GM12878 (cell line): Measurements from ENCODE around the gene ROR2. TPM values are rescaled to one million over a fixed set of nuclear protein-coding genes. Genes with fewer than 3 reads are reported as not detected.

Experiments used
- ATAC-seq: fragments of 200-7000 bp; cut with Tn5 transposase; 3 replicates; pipeline ENCODE4 v1.9.1; 2020; ENCODE audit warnings: mild to moderate bottlenecking, moderate library complexity
- BruUV-seq: library from RNA; stranded (reverse); fragments of 400-500 nt; replicated peaks from 2 replicates; lab custom pipeline; 2021; lab: Mats Ljungman, UMichigan
- CTCF ChIA-PET: fragments of 300-600 bp; sonication (Branson Sonifier 250); formaldehyde crosslinking; extraction: SDS; loops from one replicate; lab custom pipeline; 2021; ENCODE audit warnings: inconsistent platforms; lab: Yijun Ruan, JAX
- POLR2A ChIA-PET: fragments of 350-600 bp; formaldehyde crosslinking; extraction: SDS; loops from one replicate; lab custom pipeline; 2021; ENCODE audit warnings: inconsistent platforms; lab: Charles Lee
- RAD21 ChIA-PET: fragments of 300-600 bp; sonication (Branson Sonifier 250); formaldehyde crosslinking; loops from one replicate; lab custom pipeline; 2023; ENCODE audit warnings: antibody characterized with exemption; ENCODE audit not compliant: unreplicated experiment; lab: Charles Lee
- SMC1A ChIA-PET: fragments of 300-600 bp; sonication (Branson Sonifier 250); formaldehyde crosslinking; loops from one replicate; lab custom pipeline; 2023; ENCODE audit not compliant: unreplicated experiment, uncharacterized antibody; lab: Charles Lee
- DNase-seq: peaks from one replicate; pipeline ENCODE4 v3.0.0-alpha.2; 2011; ENCODE audit warnings: low read depth, low spot score
- FAIRE-seq: peaks from 3 replicates; lab custom pipeline; 2011; peaks lifted over from hg19 to GRCh38; lab: Jason Lieb, UNC
- H2AFZ ChIP-seq: 2 replicates; pipeline ENCODE4 v1.6.0; 2011; ENCODE audit warnings: low read depth, low read length, control low read depth; ENCODE audit not compliant: control insufficient read depth
- H3K27ac ChIP-seq: 2 replicates; pipeline ENCODE4 v1.5.1; 2011; ENCODE audit warnings: control low read depth; ENCODE audit not compliant: control insufficient read depth, insufficient read depth
- H3K27me3 ChIP-seq, 2 experiments: replicated peaks in 1 of 2; 2 replicates each; pipeline versions ENCODE4 v1.6.0 to v1.6.1; 2011; ENCODE audit warnings: low read length in 1 of 2; ENCODE audit not compliant: control insufficient read depth in 2 of 2, insufficient read depth in 2 of 2
- H3K36me3 ChIP-seq, 2 experiments: 2 replicates each; pipeline ENCODE4 v1.5.1; 2011; ENCODE audit warnings: low read length in 1 of 2; ENCODE audit not compliant: control insufficient read depth in 2 of 2, insufficient read depth in 2 of 2
- H3K4me1 ChIP-seq: 2 replicates; pipeline ENCODE4 v1.6.1; 2011; ENCODE audit warnings: mild to moderate bottlenecking, low read length, moderate library complexity, mixed read lengths; ENCODE audit not compliant: control insufficient read depth, insufficient read depth
- H3K4me2 ChIP-seq: 2 replicates; pipeline ENCODE4 v1.6.0; 2011; ENCODE audit warnings: control low read depth; ENCODE audit not compliant: control insufficient read depth, insufficient read depth
- H3K4me3 ChIP-seq: fragments of 200-600 bp; sonication (generic); 2 replicates; pipeline ENCODE4 v1.5.1; 2016
- H3K79me2 ChIP-seq: 2 replicates; pipeline ENCODE4 v1.6.0; 2011; ENCODE audit warnings: low read length; ENCODE audit not compliant: control insufficient read depth, insufficient read depth
- H3K9ac ChIP-seq: 2 replicates; pipeline ENCODE4 v1.8.0; 2011; ENCODE audit warnings: low read length, control low read depth, mixed read lengths; ENCODE audit not compliant: control insufficient read depth, insufficient read depth
- H3K9me3 ChIP-seq: replicated peaks from 3 replicates; pipeline ENCODE4 v1.5.1; 2011; ENCODE audit warnings: mild to moderate bottlenecking, low read length; ENCODE audit not compliant: control insufficient read depth, insufficient read depth
- H4K20me1 ChIP-seq: 2 replicates; pipeline ENCODE4 v1.6.0; 2011; ENCODE audit not compliant: control insufficient read depth, insufficient read depth
- CBX5 ChIP-seq: sonication (generic); IDR thresholded peaks from 2 replicates; pipeline ENCODE4 v1.6.1; 2016; ENCODE audit warnings: low read depth, moderate library complexity, mild to moderate bottlenecking, inconsistent platforms
- RAD21 ChIP-seq: IDR thresholded peaks from 2 replicates; pipeline ENCODE4 v1.6.1; 2011; ENCODE audit warnings: mild to moderate bottlenecking, low read depth, low read length, moderate library complexity; ENCODE audit not compliant: insufficient read depth
- RB1 ChIP-seq: fragments of 450-650 bp; formaldehyde crosslinking; IDR thresholded peaks from 2 replicates; pipeline ENCODE4 v1.6.1; 2017; ENCODE audit warnings: mild to moderate bottlenecking, borderline replicate concordance
- RFX5 ChIP-seq: IDR thresholded peaks from 2 replicates; pipeline ENCODE4 v1.6.1; 2011; ENCODE audit warnings: low read depth, low read length, improper control_type of control experiment
- RUNX3 ChIP-seq: IDR thresholded peaks from 2 replicates; pipeline ENCODE4 v1.6.1; 2012; ENCODE audit warnings: low read length, inconsistent platforms
- SMAD1 ChIP-seq: fragments of 450-650 bp; IDR thresholded peaks from 2 replicates; pipeline ENCODE4 v1.6.1; 2018; ENCODE audit warnings: mild to moderate bottlenecking, low read depth; ENCODE audit not compliant: partially characterized antibody
- SMARCA5 ChIP-seq: fragments of 450-650 bp; IDR thresholded peaks from 2 replicates; pipeline ENCODE4 v1.6.1; 2017; ENCODE audit warnings: mild to moderate bottlenecking
- STAT1 ChIP-seq: fragments of 450-650 bp; conservative IDR thresholded peaks from 2 replicates; pipeline ENCODE4 v1.6.1; 2014; ENCODE audit warnings: antibody characterized with exemption, mild to moderate bottlenecking
- SUZ12 ChIP-seq: fragments of 200-600 bp; sonication (generic); IDR thresholded peaks from one replicate; pipeline ENCODE4 v1.6.1; 2018; ENCODE audit warnings: antibody characterized with exemption, mild to moderate bottlenecking; ENCODE audit not compliant: unreplicated experiment
- ZZZ3 ChIP-seq: IDR thresholded peaks from 2 replicates; pipeline ENCODE4 v1.6.1; 2011; ENCODE audit warnings: low read depth; ENCODE audit not compliant: control insufficient read depth, insufficient read length
- WGBS: methylation state at CpG from one replicate; pipeline ENCODE4 v1.1.6; 2016; ENCODE audit warnings: low lambda C conversion rate; ENCODE audit not compliant: insufficient replicate concordance, insufficient coverage; ENCODE audit errors: missing lambda C conversion rate; 5-methylcytosine and 5-hydroxymethylcytosine counted together
- in situ Hi-C: fragments of 300-500 bp; cut with MboI; formaldehyde crosslinking; loops from 9 replicates; pipeline ENCODE4 v1.14.3; 2018; ENCODE audit warnings: mixed read lengths
- intact Hi-C: fragments of 100-400 bp; cut with micrococcal nuclease; formaldehyde crosslinking; loops from one replicate; pipeline ENCODE4 v1.14.2; 2022; ENCODE audit not compliant: unreplicated experiment
- polyA plus RNA-seq, 11 experiments: library from polyadenylated mRNA; depleted of rRNA in 4 of 11; unstranded in 6 of 11; stranded (reverse) in 5 of 11; fragments of >200 nt; fragmentation: Nextera tagmentation in 4 of 11; fragmentation: Illumina TruSeq in 1 of 11; extraction: Ambion mirVana in 4 of 11; extraction: Trizol in 1 of 11; gene quantifications; 1 replicate in 1 of 11; 2 replicates in 10 of 11; pipeline versions ENCODE4 v1.2.1 to v1.2.3, GENCODE V29; 2011 to 2016; ENCODE audit warnings: inconsistent platforms in 2 of 11, missing spikeins in 2 of 11, low read depth in 1 of 11
- total RNA-seq, 4 experiments: library from RNA; depleted of rRNA in 3 of 4; stranded (reverse); fragments of >200 nt in 3 of 4; fragmentation: Illumina TruSeq in 1 of 4; extraction: Trizol in 1 of 4; gene quantifications; 2 replicates each; pipeline versions ENCODE4 v1.2.1 to v1.2.3, GENCODE V29; 2013 to 2021
- TF ChIP-seq, protein P1 (sequence below): fragments of 450-650 bp; IDR thresholded peaks from 2 replicates; pipeline ENCODE4 v1.6.1; 2017; ENCODE audit warnings: borderline replicate concordance
- TF ChIP-seq, protein P2 (sequence below): IDR thresholded peaks from 2 replicates; pipeline ENCODE4 v1.6.1; 2011; ENCODE audit warnings: low read depth, low read length, improper control_type of control experiment, borderline replicate concordance
- TF ChIP-seq, protein P3 (sequence below): fragments of 450-650 bp; IDR thresholded peaks from 2 replicates; pipeline ENCODE4 v1.6.1; 2017; ENCODE audit warnings: antibody characterized with exemption, mild to moderate bottlenecking, moderate library complexity
- TF ChIP-seq, protein P4 (sequence below): fragments of 450-650 bp; formaldehyde crosslinking; IDR thresholded peaks from 2 replicates; pipeline ENCODE4 v1.5.0; 2022; ENCODE audit warnings: mild to moderate bottlenecking, missing genetic modification characterization

ROR2 gene
- total and polyA plus RNA-seq, 10 of the 15 experiments (the other 5 are each of a cell fraction or from before 2014, with no cell fraction given): 0.03 to 0.05 TPM; not detected in 8

DNA sequence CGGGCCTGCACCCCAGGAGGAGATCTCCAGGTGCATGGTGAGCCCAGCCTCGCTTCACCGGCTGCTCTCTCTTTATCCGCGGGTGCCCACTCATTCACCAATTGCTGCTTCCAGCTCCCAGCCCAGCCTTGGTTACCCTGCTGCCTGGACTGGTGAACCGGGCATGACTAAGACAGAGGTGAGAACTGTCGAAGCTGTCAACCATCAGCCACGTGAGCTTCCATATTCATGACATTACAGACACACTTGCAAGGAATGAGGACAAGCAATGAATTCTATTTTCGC is 220.5 kb downstream of the ROR2 start:
- Histone ChIP-seq H3K79me2 (no peaks in the 10 kb centered on the region), H4K20me1 (0 out of 2 replicates have a peak, but pooled peaks cover 3% of the 10 kb centered on the region), H3K9ac (no peak overlapping the region), H2AFZ (no peak overlapping the region), H3K36me3 (no peaks in the 10 kb centered on the region), H3K4me1 (no peaks in the 10 kb centered on the region), H3K4me3 (no peak overlapping the region), H3K4me2 (no peak overlapping the region), H3K27ac (no peak overlapping the region), H3K27me3 (no peaks in the 10 kb centered on the region; a peak in 1 of 4 replicates), H3K9me3 (no peaks in the 10 kb centered on the region)
- RAD21 ChIA-PET: no interaction called here
- FAIRE-seq (no peak), ATAC-seq (no peak), DNase-seq (no peak)
- in situ Hi-C loops: no loop called here
- POLR2A ChIA-PET: no interaction called here
- SMC1A ChIA-PET: no interaction called here
- BruUV-seq: no TSS peak
- WGBS: 43% methylated on average over 9 of the region's 9 CpGs
- CTCF ChIA-PET: interaction anchor here (1.8 kb wide), 1 partner anchor 814 kb away, joined by 5 read pairs; no protein-coding TSS in a partner anchor
- no peak for TF ChIP-seq SUZ12
- no peak for TF ChIP-seq RFX5
- TF ChIP-seq, protein P1, sequence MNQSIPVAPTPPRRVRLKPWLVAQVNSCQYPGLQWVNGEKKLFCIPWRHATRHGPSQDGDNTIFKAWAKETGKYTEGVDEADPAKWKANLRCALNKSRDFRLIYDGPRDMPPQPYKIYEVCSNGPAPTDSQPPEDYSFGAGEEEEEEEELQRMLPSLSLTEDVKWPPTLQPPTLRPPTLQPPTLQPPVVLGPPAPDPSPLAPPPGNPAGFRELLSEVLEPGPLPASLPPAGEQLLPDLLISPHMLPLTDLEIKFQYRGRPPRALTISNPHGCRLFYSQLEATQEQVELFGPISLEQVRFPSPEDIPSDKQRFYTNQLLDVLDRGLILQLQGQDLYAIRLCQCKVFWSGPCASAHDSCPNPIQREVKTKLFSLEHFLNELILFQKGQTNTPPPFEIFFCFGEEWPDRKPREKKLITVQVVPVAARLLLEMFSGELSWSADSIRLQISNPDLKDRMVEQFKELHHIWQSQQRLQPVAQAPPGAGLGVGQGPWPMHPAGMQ: no peak
- TF ChIP-seq, protein P2, sequence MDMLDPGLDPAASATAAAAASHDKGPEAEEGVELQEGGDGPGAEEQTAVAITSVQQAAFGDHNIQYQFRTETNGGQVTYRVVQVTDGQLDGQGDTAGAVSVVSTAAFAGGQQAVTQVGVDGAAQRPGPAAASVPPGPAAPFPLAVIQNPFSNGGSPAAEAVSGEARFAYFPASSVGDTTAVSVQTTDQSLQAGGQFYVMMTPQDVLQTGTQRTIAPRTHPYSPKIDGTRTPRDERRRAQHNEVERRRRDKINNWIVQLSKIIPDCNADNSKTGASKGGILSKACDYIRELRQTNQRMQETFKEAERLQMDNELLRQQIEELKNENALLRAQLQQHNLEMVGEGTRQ: no peak
- TF ChIP-seq, protein P3, sequence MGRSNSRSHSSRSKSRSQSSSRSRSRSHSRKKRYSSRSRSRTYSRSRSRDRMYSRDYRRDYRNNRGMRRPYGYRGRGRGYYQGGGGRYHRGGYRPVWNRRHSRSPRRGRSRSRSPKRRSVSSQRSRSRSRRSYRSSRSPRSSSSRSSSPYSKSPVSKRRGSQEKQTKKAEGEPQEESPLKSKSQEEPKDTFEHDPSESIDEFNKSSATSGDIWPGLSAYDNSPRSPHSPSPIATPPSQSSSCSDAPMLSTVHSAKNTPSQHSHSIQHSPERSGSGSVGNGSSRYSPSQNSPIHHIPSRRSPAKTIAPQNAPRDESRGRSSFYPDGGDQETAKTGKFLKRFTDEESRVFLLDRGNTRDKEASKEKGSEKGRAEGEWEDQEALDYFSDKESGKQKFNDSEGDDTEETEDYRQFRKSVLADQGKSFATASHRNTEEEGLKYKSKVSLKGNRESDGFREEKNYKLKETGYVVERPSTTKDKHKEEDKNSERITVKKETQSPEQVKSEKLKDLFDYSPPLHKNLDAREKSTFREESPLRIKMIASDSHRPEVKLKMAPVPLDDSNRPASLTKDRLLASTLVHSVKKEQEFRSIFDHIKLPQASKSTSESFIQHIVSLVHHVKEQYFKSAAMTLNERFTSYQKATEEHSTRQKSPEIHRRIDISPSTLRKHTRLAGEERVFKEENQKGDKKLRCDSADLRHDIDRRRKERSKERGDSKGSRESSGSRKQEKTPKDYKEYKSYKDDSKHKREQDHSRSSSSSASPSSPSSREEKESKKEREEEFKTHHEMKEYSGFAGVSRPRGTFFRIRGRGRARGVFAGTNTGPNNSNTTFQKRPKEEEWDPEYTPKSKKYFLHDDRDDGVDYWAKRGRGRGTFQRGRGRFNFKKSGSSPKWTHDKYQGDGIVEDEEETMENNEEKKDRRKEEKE: no peak
- TF ChIP-seq SMARCA5: no peak
- no peak for TF ChIP-seq STAT1
- no peak for TF ChIP-seq ZZZ3
- TF ChIP-seq, protein P4, sequence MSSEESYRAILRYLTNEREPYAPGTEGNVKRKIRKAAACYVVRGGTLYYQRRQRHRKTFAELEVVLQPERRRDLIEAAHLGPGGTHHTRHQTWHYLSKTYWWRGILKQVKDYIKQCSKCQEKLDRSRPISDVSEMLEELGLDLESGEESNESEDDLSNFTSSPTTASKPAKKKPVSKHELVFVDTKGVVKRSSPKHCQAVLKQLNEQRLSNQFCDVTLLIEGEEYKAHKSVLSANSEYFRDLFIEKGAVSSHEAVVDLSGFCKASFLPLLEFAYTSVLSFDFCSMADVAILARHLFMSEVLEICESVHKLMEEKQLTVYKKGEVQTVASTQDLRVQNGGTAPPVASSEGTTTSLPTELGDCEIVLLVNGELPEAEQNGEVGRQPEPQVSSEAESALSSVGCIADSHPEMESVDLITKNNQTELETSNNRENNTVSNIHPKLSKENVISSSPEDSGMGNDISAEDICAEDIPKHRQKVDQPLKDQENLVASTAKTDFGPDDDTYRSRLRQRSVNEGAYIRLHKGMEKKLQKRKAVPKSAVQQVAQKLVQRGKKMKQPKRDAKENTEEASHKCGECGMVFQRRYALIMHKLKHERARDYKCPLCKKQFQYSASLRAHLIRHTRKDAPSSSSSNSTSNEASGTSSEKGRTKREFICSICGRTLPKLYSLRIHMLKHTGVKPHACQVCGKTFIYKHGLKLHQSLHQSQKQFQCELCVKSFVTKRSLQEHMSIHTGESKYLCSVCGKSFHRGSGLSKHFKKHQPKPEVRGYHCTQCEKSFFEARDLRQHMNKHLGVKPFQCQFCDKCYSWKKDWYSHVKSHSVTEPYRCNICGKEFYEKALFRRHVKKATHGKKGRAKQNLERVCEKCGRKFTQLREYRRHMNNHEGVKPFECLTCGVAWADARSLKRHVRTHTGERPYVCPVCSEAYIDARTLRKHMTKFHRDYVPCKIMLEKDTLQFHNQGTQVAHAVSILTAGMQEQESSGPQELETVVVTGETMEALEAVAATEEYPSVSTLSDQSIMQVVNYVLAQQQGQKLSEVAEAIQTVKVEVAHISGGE: no peak
- TF ChIP-seq RUNX3: no peak
- no peak for TF ChIP-seq CBX5
- TF ChIP-seq RAD21: no peak
- TF ChIP-seq SMAD1: no peak
- TF ChIP-seq RB1: no peak
- intact Hi-C loops: loop anchor here (5.0 kb wide), 1 partner anchor 67 kb away; no protein-coding TSS in a partner anchor
